Fibroblast of upper back skin (primary cell): Measurements from ENCODE around the gene RPS6KA2.

Experiments used
- DNase-seq: peaks from one replicate; pipeline ENCODE4 v3.0.0-alpha.2; 2013

RPS6KA2 gene

DNA sequence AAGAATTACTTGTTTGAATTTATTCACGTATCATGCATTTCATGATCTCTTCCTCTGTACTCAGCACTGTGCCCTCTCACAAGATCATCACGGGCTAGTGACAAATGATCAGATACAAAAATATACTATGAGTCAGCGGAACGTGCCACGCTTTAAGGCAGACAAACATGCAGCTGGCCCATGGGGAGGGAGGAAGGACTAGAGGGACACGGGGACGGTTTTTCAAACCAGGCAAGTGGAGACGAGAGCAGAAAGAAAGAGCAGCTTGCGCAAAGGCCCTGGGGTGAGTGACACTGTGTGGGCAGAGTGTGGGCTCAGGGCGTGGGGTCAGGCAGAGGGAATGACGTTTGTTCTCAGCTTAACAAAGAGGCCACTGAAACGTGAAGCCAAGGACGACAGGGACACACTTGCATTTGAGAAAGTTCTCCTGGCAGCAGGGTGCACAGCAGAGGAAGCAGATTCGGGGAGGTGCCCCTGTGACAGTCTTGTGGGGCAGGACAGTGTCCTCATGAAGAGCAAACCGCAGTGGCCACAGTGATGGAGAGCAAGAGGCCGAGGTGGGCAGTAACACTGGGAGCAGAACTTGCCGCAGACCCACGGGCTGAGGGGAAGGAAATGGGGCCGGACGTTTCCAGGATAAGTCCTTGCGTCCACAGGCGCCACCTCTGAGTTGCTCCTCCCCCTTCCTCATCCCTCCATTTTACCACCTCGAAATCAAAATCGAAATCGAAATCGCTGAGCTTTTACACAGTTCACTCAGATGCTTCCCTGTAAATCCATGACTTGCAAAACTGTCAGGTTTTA lies 6.9 kb upstream of the RPS6KA2 start:
- DNase-seq = no peak

DNA sequence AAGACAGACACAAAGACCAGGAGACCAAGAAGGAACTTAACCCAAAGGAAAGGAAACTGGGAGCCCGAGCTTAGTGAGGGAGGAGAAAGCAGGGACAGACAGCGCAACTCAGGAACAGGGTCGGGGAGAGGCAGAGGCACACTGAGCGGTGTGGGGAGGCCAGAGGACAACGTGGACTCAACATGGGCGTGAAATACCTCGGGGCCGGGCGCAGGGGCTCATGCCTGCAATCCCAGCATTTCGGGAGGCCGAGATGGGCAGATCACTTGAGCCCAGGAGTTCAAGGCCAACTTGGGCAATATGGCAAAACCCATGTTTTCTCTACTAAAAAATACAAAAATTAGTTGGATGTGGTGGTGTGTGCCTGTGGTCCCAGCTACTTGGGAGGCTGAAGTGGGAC lies 5.7 kb upstream of the RPS6KA2 start:
- DNase-seq = no peak

DNA sequence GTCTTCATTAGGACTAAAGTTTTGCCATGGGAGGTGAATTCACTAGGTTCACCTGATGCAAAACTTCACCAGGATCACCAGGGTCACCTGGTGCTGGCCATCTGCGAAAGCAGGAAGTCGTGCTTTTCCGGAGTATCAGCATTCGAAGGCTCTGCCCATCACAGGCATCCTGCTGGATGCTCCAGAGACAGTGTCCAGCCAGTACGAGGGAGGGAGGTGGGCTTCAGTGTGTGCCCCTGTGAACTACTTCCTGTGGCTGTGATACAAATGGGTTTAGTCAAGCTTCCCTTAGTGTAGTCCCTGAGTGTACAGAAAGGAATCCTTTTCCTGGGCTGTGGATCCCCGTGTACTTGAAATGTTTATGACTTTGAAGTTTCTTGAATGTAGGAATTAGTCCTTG lies 3.4 kb upstream of the RPS6KA2 start:
- DNase-seq = no peak

- peak; percentile 80 for DNase-seq
Measured at GRCh38 chr6:166629628-166630027, 2.6 kb upstream of the RPS6KA2 start.

- DNase-seq = peak; percentile 29
Measured at GRCh38 chr6:166627875-166628801, 1.1 kb upstream of the RPS6KA2 start.

DNA sequence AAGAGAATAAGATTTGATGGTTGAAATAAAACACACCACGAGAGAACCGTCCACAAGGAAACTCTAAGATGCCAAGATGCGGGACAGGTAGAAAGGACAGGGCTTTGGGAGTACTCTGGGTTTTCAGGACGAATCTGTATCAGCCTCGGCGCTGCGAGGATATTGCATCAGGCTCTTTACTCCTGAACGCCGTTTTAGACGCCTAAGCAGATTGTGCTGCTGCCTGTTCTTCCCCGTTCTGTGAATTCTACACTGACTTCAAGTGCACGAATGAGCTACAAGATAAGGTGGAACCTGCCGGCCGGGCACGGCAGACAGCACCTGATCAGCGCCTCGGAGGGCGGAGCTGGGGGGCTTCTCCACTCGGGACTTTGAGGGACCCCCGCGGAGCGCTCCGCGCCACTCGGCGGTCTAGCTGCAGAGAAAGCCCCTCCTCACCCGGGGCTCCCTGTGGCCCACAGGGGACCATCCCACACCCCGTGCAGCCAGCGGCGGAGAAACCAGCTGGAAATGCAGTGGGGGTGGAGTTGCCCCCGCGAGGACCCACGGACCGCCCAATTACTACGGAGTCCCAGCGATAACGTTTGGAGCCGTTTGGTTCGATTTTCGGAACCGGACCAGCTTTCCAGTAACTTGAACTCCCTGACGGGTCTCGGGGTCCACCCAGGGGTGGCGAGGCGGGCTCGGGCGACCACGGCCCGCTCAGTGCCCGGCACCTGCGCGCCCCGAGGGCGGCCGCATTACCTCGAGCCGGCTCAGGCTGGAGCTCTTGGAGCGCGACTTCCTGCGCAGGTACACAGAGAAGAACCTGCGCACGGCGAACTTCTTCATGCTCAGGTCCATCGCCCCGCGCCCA lies 646 bp downstream of the RPS6KA2 start:
- peak; percentile 49 for DNase-seq

DNA sequence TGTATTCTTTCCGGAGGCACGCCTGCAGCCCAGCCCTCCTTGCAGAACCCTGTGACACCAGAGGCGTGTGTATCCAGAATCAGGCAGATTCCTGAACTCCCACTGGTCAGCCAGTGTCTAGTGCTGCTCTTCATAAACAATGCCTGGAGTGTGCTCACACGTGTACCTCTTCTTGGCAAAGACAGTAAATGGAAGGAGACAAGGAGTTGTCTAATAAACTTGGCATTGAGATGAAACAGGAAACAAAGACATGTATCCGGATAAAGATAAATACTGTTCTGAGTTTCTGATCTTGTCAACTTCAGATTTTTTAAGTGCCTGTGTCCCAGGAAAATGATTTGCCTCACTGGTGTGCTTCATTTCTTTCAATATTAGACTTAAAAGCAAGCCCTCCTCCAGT lies 1.7 kb downstream of the RPS6KA2 start:
- peak; percentile 68 for DNase-seq

DNA sequence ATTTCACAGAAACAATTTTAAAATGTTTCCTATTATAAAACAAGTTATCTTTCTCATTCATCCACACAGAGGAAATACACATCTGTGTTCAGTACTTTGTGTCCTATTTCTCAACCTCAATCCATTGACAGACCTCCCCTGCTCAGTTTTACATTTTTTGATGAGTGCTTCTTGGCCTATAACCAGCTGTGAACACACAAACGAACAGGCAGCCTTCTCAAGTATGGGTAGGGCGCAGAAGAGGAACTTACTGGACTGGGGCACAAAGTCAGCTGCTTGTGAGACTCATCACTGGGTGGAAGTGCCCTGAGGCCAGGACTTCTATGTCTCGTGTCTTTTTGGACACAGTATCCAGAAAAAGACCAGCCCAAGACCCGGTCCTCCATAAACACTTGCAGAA lies 2.8 kb downstream of the RPS6KA2 start:
- DNase-seq = peak; percentile 92

DNA sequence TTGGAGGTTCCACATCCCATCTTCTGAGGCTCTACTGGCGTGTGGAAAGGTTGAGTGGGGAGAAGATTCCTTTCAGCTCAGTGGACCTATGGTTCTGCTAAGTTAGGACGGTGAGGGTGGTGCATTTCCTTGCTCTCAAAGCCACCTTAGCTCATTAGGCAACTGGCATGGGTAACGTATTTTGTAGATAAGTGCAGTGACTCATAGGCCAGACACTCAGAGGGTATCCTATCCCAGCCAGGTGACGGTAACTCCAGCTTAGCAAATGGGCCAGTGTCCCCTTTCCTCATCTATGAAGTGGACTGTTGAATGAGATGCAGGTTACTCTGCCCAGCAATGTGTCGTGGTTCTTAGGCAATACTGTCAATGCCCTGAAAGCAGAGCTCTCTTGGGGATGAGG lies 3.7 kb downstream of the RPS6KA2 start:
- no peak for DNase-seq

DNA sequence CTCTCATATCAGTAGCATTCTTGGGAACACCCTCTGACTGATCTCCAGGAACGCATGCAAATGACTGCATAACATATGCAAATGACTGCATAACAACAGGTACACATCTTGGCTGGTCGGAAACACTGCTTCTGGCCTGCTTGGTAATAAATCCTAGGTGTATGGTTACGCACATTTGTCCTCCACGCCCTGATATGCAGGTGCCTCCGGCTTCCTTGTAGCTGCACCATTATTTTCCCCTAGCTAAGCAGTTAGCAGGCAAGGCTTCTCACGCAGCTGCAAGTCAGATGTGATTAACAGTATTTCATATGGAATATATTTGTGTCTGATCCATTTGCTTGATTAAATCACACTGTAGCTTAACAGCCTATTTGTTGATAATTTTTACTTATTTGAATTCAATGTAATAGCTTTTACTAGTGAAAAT lies 5.9 kb downstream of the RPS6KA2 start:
- no peak for DNase-seq

DNA sequence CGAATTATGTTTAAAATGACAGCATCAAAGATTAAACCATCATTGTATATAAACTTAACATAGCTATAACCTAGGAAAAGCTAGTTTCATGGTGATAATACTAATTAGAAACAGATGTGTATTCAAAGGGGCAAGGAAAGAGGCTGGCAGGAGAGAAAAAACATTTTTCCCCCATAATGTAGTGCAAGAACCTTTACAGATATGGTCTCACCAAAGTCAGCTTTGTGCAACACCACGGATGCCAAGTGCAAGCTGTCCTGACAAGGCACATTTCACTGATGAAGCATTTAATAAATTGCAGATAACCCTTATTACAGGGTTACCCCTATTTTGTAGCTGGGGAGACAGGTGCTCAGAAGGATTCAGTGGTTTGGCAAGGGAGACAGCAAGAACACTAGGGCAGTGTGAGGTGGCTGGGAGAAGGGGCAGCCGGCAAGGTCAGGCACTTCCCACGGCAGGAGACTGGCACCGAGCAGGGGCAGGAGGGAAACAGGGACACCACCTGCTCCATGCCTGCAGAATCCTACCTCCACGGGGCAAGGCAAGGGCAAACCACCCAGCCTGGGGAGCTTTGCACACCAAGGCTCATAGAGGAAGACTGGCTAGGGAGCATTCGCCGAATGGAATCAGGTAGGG lies 6.5 kb downstream of the RPS6KA2 start:
- DNase-seq = no peak

GRCh38 chr6:166619912-166620311 lies 7.1 kb downstream of the RPS6KA2 start:
- DNase-seq = peak; percentile 100

- peak; percentile 96 for DNase-seq
Measured at GRCh38 chr6:166618866-166619761, 7.9 kb downstream of the RPS6KA2 start.

DNA sequence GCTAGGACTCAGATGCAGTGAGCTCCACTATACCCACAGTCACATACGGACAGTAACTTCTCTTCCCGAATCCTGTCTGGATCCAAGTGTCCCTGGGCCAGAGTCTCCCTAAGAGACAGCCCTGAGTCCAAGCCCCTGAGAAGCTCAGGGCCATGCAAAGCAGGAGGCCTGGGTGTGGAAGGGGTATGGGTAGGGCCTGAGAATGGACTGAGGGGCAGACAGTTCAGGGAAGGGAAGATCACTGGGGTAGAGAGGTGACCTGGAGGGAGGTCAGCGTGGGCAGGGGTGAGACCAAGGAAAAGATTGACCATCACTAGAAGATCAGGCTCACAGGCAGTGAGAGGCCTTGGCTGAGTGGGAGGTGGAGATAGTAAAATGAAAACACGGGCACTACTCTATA lies 8.8 kb downstream of the RPS6KA2 start:
- no peak for DNase-seq

- peak; percentile 20 for DNase-seq
Measured at GRCh38 chr6:166617359-166617758, 9.7 kb downstream of the RPS6KA2 start.

GRCh38 chr6:166616261-166617238 lies 10.5 kb downstream of the RPS6KA2 start:
- DNase-seq = no peak

GRCh38 chr6:166615059-166615770 lies 11.8 kb downstream of the RPS6KA2 start:
- DNase-seq = peak; percentile 50

GRCh38 chr6:166614589-166614988 lies 12.5 kb downstream of the RPS6KA2 start:
- no peak for DNase-seq

DNA sequence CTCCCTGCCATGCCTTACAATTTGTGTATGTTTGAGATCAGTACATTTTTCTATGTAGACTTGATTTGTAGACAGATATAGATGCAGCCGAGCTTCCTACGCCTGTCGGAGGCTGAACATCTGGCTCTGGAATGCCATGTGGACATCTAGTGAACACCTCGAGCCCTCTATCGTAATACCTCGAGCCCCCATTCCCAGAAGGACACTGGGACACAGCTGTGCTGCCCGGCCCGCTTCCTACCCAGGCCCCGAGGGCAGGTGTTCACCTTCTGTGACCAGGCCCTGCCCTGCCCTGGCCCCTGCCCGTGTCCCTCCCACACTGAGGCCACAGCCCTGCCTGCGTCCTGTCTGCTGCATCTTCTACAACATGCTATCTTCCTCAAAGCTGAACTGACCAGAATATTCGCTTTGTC lies 12.9 kb downstream of the RPS6KA2 start:
- no peak for DNase-seq
